ENCODE measurements around the gene MYO7A. TPM values are rescaled to one million over a fixed set of nuclear protein-coding genes. Genes with fewer than 3 reads are reported as not detected.

Gene MYO7A
- polyA plus RNA-seq, 1 donor (not counting 4 experiments of a cell fraction or from before 2014, with no cell fraction given) = 0.75 TPM

- Histone ChIP-seq H4K20me1 (ENCODE audit: control insufficient read depth, extremely low read depth, insufficient read depth, low read length) (no peaks in the 10 kb centered on the region), H3K79me2 (ENCODE audit: control insufficient read depth, insufficient read depth, low read length) (no peaks in the 10 kb centered on the region), H3K9me1 (ENCODE audit: control insufficient read depth, extremely low read depth, insufficient read depth, low read length) (no peaks in the 10 kb centered on the region), H3K9ac (ENCODE audit: control insufficient read depth, extremely low read depth, insufficient read depth, low read length) (no peak overlapping the region), H3K4me3 (ENCODE audit: control insufficient read depth in 2 of 3, extremely low read depth in 1 of 3, insufficient read depth in 2 of 3, low read depth in 1 of 3, low read length in 3 of 3) (no peak overlapping the region), H3K27me3 (ENCODE audit: control insufficient read depth, extremely low read depth, insufficient read depth, low read length) (no peaks in the 10 kb centered on the region), H3K36me3 (ENCODE audit: control insufficient read depth in 2 of 2, extremely low read depth in 1 of 2, insufficient read depth in 2 of 2, low read length in 2 of 2) (no peaks in the 10 kb centered on the region), H3K4me2 (ENCODE audit: control insufficient read depth, extremely low read depth, insufficient read depth, low read depth, low read length) (no peak overlapping the region), H3K9me3 (ENCODE audit: control insufficient read depth, low read depth, low read length) (no peaks in the 10 kb centered on the region), H3K4me1 (ENCODE audit: control insufficient read depth, extremely low read depth, insufficient read depth, low read length) (peaks cover 3% of the 10 kb centered on the region), H2AFZ (ENCODE audit: control insufficient read depth, low read length) (no peak overlapping the region), H3K27ac (ENCODE audit: control insufficient read depth, insufficient read depth, low read length) (no peak overlapping the region)
- dilution Hi-C loops (cut with MboI; ENCODE audit: extremely low pct_ligation_motif_present, low sequenced_read_pairs) = no loop called here
- FAIRE-seq (no peak), DNase-seq (ENCODE audit: low read depth, low spot score) (no peak)
- TF ChIP-seq EZH2 (IDR thresholded peaks at IDR 0.05; ENCODE audit: low read length) = no peak
- no peak for TF ChIP-seq CTCF (optimal IDR thresholded peaks at IDR 0.05 in 1 of 3, IDR thresholded peaks at IDR 0.05 in 1 of 3, conservative IDR thresholded peaks at IDR 0.05 in 1 of 3; ENCODE audit: extremely low read depth in 1 of 3, insufficient read depth in 2 of 3, low read length in 3 of 3)
These were observed 40.3 kb upstream of the MYO7A start for GRCh38 chr11:77087723-77088225.

GRCh38 chr11:77088236-77089003, 39.6 kb upstream of the MYO7A start:
- Histone ChIP-seq H4K20me1 (ENCODE audit: control insufficient read depth, extremely low read depth, insufficient read depth, low read length) (no peaks in the 10 kb centered on the region), H3K36me3 (ENCODE audit: control insufficient read depth in 2 of 2, extremely low read depth in 1 of 2, insufficient read depth in 2 of 2, low read length in 2 of 2) (no peaks in the 10 kb centered on the region), H3K4me3 (ENCODE audit: control insufficient read depth in 2 of 3, extremely low read depth in 1 of 3, insufficient read depth in 2 of 3, low read depth in 1 of 3, low read length in 3 of 3) (no peak overlapping the region), H3K9ac (ENCODE audit: control insufficient read depth, extremely low read depth, insufficient read depth, low read length) (no peak overlapping the region), H2AFZ (ENCODE audit: control insufficient read depth, low read length) (no peak overlapping the region), H3K4me2 (ENCODE audit: control insufficient read depth, extremely low read depth, insufficient read depth, low read depth, low read length) (no peak overlapping the region), H3K4me1 (ENCODE audit: control insufficient read depth, extremely low read depth, insufficient read depth, low read length) (peaks cover 3% of the 10 kb centered on the region), H3K9me1 (ENCODE audit: control insufficient read depth, extremely low read depth, insufficient read depth, low read length) (no peaks in the 10 kb centered on the region), H3K27me3 (ENCODE audit: control insufficient read depth, extremely low read depth, insufficient read depth, low read length) (no peaks in the 10 kb centered on the region), H3K9me3 (ENCODE audit: control insufficient read depth, low read depth, low read length) (no peaks in the 10 kb centered on the region), H3K27ac (ENCODE audit: control insufficient read depth, insufficient read depth, low read length) (no peak overlapping the region), H3K79me2 (ENCODE audit: control insufficient read depth, insufficient read depth, low read length) (no peaks in the 10 kb centered on the region)
- DNase-seq (ENCODE audit: low read depth, low spot score) = no peak
- TF ChIP-seq EZH2 (IDR thresholded peaks at IDR 0.05; ENCODE audit: low read length) (no peak), CTCF (optimal IDR thresholded peaks at IDR 0.05 in 1 of 3, IDR thresholded peaks at IDR 0.05 in 1 of 3, conservative IDR thresholded peaks at IDR 0.05 in 1 of 3; ENCODE audit: extremely low read depth in 1 of 3, insufficient read depth in 2 of 3, low read length in 3 of 3) (no peak)
- dilution Hi-C loops (cut with MboI; ENCODE audit: extremely low pct_ligation_motif_present, low sequenced_read_pairs) = no loop called here
- no peak for FAIRE-seq

All from keratinocyte (primary cell).